Thyroid gland (tissue), 4 donors: Measurements from ENCODE around the gene UROC1.

ENCODE experiments used
- CTCF ChIP-seq, 6 experiments: fragments of 200-600 bp in 3 of 6; fragments of 450-650 bp in 3 of 6; sonication (generic) in 3 of 6; IDR thresholded peaks; one replicate each; pipeline ENCODE4 v1.5.1; 2016 to 2019; ENCODE audit warnings: antibody characterized with exemption in 6 of 6, mild to moderate bottlenecking in 2 of 6, inconsistent platforms in 1 of 6, moderate library complexity in 1 of 6
- POLR2A ChIP-seq, 2 donors: fragments of 450-650 bp; IDR thresholded peaks; one replicate each; pipeline ENCODE4 v1.6.1; 2017; ENCODE audit warnings: antibody characterized with exemption in 2 of 2, mild to moderate bottlenecking in 2 of 2, moderate library complexity in 1 of 2

- no peak for TF ChIP-seq CTCF (IDR thresholded peaks at IDR 0.05)
- TF ChIP-seq POLR2A (IDR thresholded peaks at IDR 0.05) = no peak
Measured at GRCh38 chr3:126442094-126442855, 75.3 kb downstream of the UROC1 start.
